Measurements from ENCODE around the gene ITGB7. TPM values are rescaled to one million over a fixed set of nuclear protein-coding genes. Genes with fewer than 3 reads are reported as not detected.

Gene ITGB7
- total and polyA plus RNA-seq, 4 donors: 1.4 to 5.8 (median 4.0) TPM

DNA sequence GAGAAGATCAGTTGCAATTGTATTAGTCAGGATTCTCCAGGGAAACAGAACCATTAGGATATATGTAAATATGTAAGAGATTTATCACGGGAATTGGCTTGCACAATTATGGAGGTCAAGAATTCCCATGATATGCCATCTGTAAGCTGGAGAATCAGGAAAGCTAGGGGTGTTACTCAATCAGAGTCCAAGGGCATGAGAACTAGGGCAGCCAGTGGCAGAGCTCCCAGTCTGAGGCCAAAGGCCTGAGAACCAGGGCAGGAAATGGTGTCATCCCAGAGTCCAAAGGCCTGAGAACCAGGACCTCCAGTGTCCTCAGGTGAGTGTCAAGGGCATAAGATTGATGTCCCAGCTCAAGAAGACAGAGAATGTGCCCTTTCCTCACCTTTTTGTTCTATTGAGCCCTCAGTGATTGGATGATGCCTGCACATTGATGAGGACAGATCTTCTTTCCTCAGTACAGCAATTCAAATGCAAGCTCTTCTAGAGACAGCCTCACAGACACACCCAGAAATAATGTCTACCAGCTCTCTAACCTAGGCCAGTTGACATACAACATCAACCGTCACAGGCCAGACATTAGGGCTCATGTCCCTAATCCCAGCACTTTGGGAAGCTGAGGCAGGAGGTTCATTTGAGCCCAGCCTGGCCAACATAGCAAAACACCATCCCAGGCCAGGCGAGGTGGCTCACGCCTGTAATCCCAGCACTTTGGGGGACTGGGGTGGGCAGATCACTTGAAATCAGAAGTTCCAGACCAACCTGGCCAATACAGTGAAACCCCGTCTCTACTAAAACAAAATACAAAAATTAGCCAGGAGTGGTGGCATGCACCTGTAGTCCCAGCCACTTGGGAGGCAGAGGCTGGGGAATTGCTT lies 61.4 kb downstream of the ITGB7 start:
- Histone ChIP-seq H3K4me3 (ENCODE audit: low read length in 2 of 2) (no peak overlapping the region), H3K4me1 (ENCODE audit: control insufficient read depth in 1 of 2, insufficient read depth in 2 of 2, low read length in 2 of 2) (no peaks in the 10 kb centered on the region), H3K27ac (ENCODE audit: low read depth in 1 of 2, low read length in 2 of 2) (no peak overlapping the region), H3K36me3 (ENCODE audit: control insufficient read depth in 1 of 2, insufficient read depth in 2 of 2, low read length in 1 of 2) (no peaks in the 10 kb centered on the region), H3K9me3 (ENCODE audit: control insufficient read depth, low read length) (no peaks in the 10 kb centered on the region), H3K27me3 (ENCODE audit: control insufficient read depth in 1 of 2, insufficient read depth in 2 of 2, low read length in 1 of 2) (no peaks in the 10 kb centered on the region)
- ATAC-seq (ENCODE audit: low FRiP score): no peak
- intact Hi-C loops (cut with DNase I): no loop called here
- DNase-seq: no peak
- 88 to 91% methylated on average over 5 of the region's 5 CpGs for WGBS, 2 donors

GRCh38 chr12:53143355-53143754 lies 63.7 kb downstream of the ITGB7 start:
- H3K4me3 ChIP-seq (ENCODE audit: low read length in 2 of 2): no peak overlapping the region
- H3K36me3 ChIP-seq (ENCODE audit: control insufficient read depth in 1 of 2, insufficient read depth in 2 of 2, low read length in 1 of 2): no peaks in the 10 kb centered on the region
- H3K27ac ChIP-seq (ENCODE audit: low read depth in 1 of 2, low read length in 2 of 2): no peak overlapping the region
- intact Hi-C loops (cut with DNase I): no loop called here
- peaks cover 2% of the 10 kb centered on the region for H3K9me3 ChIP-seq (ENCODE audit: control insufficient read depth, low read length)
- ATAC-seq (ENCODE audit: low FRiP score) (no peak), DNase-seq (no peak)
- 89 to 91% methylated on average over 4 of the region's 4 CpGs for WGBS, 2 donors
- no peaks in the 10 kb centered on the region for H3K27me3 ChIP-seq (ENCODE audit: control insufficient read depth in 1 of 2, insufficient read depth in 2 of 2, low read length in 1 of 2)
- no peaks in the 10 kb centered on the region for H3K4me1 ChIP-seq (ENCODE audit: control insufficient read depth in 1 of 2, insufficient read depth in 2 of 2, low read length in 2 of 2)

Other genes starting within 250 kb of the ITGB7 start
- gene EIF4B, start 200.8 kb downstream of the ITGB7 start, total RNA-seq: 100 to 1,000 TPM; 353 to 439 TPM
- 100 to 1,000 TPM; 147 to 259 TPM for gene EIF4B, start 200.8 kb downstream of the ITGB7 start, polyA plus RNA-seq
- 100 to 1,000 TPM; 198 to 275 TPM for gene TNS2, start 157.2 kb downstream of the ITGB7 start, total RNA-seq
- gene TNS2, start 157.2 kb downstream of the ITGB7 start, polyA plus RNA-seq: 100 to 1,000 TPM; 130 to 412 TPM
- 100 to 1,000 TPM in 1 of 2 donors, 10 to 100 TPM in 1; 71.6 to 101 TPM for gene SPRYD3, start 127.9 kb downstream of the ITGB7 start, total RNA-seq
- gene SPRYD3, start 127.9 kb downstream of the ITGB7 start, polyA plus RNA-seq: 10 to 100 TPM; 53.8 to 60.9 TPM
- gene IGFBP6, start 109.6 kb downstream of the ITGB7 start, total RNA-seq: 100 to 1,000 TPM; 820 to 979 TPM
- 100 to 1,000 TPM; 507 to 837 TPM for gene IGFBP6, start 109.6 kb downstream of the ITGB7 start, polyA plus RNA-seq
- gene SOAT2, start 103.8 kb downstream of the ITGB7 start, total RNA-seq: 1 to 10 TPM in 1 of 2 donors, under 1 TPM in 1; 0.63 to 1.2 TPM
- gene SOAT2, start 103.8 kb downstream of the ITGB7 start, polyA plus RNA-seq: 1 to 10 TPM; 1.5 to 3.4 TPM
- gene ZNF740, start 26.5 kb downstream of the ITGB7 start, total RNA-seq: 10 to 100 TPM; 34.0 to 46.3 TPM
- gene ZNF740, start 26.5 kb downstream of the ITGB7 start, polyA plus RNA-seq: 10 to 100 TPM in 1 of 2 donors, 1 to 10 TPM in 1; 4.1 to 15.7 TPM
- gene CSAD, start 26.3 kb downstream of the ITGB7 start, total RNA-seq: 10 to 100 TPM; 52.7 to 74.4 TPM
- 100 to 1,000 TPM in 1 of 2 donors, 1 to 10 TPM in 1; 5.0 to 118 TPM for gene CSAD, start 26.3 kb downstream of the ITGB7 start, polyA plus RNA-seq
- gene RARG, start 25.0 kb upstream of the ITGB7 start, total RNA-seq: 10 to 100 TPM; 32.7 to 63.9 TPM
- 10 to 100 TPM; 14.5 to 35.6 TPM for gene RARG, start 25.0 kb upstream of the ITGB7 start, polyA plus RNA-seq
- 1 to 10 TPM in 1 of 2 donors, under 1 TPM in 1; 0.49 to 2.8 TPM for gene ESPL1, start 61.0 kb upstream of the ITGB7 start, total RNA-seq
- 1 to 10 TPM in 1 of 2 donors, under 1 TPM in 1; 0.38 to 2.5 TPM for gene ESPL1, start 61.0 kb upstream of the ITGB7 start, polyA plus RNA-seq
- gene PFDN5, start 88.3 kb upstream of the ITGB7 start, total RNA-seq: 100 to 1,000 TPM; 386 to 452 TPM
- gene PFDN5, start 88.3 kb upstream of the ITGB7 start, polyA plus RNA-seq: 1,000 to 10,000 TPM; 1,642 to 3,916 TPM
- 10 to 100 TPM; 32.7 to 43.6 TPM for gene MYG1, start 92.4 kb upstream of the ITGB7 start, total RNA-seq
- 100 to 1,000 TPM in 1 of 2 donors, 10 to 100 TPM in 1; 38.6 to 112 TPM for gene MYG1, start 92.4 kb upstream of the ITGB7 start, polyA plus RNA-seq
- 10 to 100 TPM; 33.3 to 45.3 TPM for gene AAAS, start 114.4 kb upstream of the ITGB7 start, total RNA-seq
- gene AAAS, start 114.4 kb upstream of the ITGB7 start, polyA plus RNA-seq: 100 to 1,000 TPM in 1 of 2 donors, 10 to 100 TPM in 1; 15.3 to 109 TPM
- gene SP7, start 129.1 kb upstream of the ITGB7 start, total RNA-seq: under 1 TPM in 1 of 2 donors, not detected in 1; 0.33 TPM
- not detected for gene SP7, start 129.1 kb upstream of the ITGB7 start, polyA plus RNA-seq
- gene SP1, start 172.9 kb upstream of the ITGB7 start, total RNA-seq: 10 to 100 TPM; 63.3 to 83.1 TPM
- 10 to 100 TPM in 1 of 2 donors, 1 to 10 TPM in 1; 7.4 to 17.3 TPM for gene SP1, start 172.9 kb upstream of the ITGB7 start, polyA plus RNA-seq
- gene AMHR2, start 216.6 kb upstream of the ITGB7 start, total RNA-seq: not detected
- under 1 TPM in 1 of 2 donors, not detected in 1; 0.26 TPM for gene AMHR2, start 216.6 kb upstream of the ITGB7 start, polyA plus RNA-seq
- 100 to 1,000 TPM in 1 of 2 donors, 10 to 100 TPM in 1; 94.6 to 104 TPM for gene PRR13, start 234.5 kb upstream of the ITGB7 start, total RNA-seq
- 100 to 1,000 TPM; 107 to 224 TPM for gene PRR13, start 234.5 kb upstream of the ITGB7 start, polyA plus RNA-seq
- 100 to 1,000 TPM; 578 to 688 TPM for gene PCBP2, start 244.9 kb upstream of the ITGB7 start, total RNA-seq
- 100 to 1,000 TPM; 510 to 513 TPM for gene PCBP2, start 244.9 kb upstream of the ITGB7 start, polyA plus RNA-seq